HL-60 (cell line): ENCODE measurements around the gene ROS1.

Source experiments
- DNase-seq, 2 experiments: peaks; one replicate each; pipeline ENCODE4 v3.0.0-alpha.2; 2010 to 2020; ENCODE audit warnings: low read depth in 1 of 2, low spot score in 1 of 2
- H3K27ac ChIP-seq: fragments of 250-450 bp; sonication (Bioruptor Pico); replicated peaks from 2 replicates; pipeline ENCODE4 v1.5.1; 2020; ENCODE audit warnings: mild to moderate bottlenecking, moderate library complexity
- H3K27me3 ChIP-seq: fragments of 250-450 bp; sonication (Bioruptor Pico); 2 replicates; pipeline ENCODE4 v1.5.1; 2021; ENCODE audit warnings: mild to moderate bottlenecking, moderate library complexity; ENCODE audit not compliant: insufficient read depth, poor library complexity, severe bottlenecking
- H3K4me3 ChIP-seq: replicated peaks from 2 replicates; pipeline ENCODE4 v1.5.1; 2011; ENCODE audit warnings: mild to moderate bottlenecking, control low read depth, low read length; ENCODE audit not compliant: insufficient read depth
- GABPA ChIP-seq: IDR thresholded peaks from 2 replicates; pipeline ENCODE4 v1.6.1; 2012; ENCODE audit warnings: low read depth
- POLR2AphosphoS5 ChIP-seq: IDR thresholded peaks from 2 replicates; pipeline ENCODE4 v1.6.1; 2012; ENCODE audit warnings: low read depth
- SPI1 ChIP-seq: IDR thresholded peaks from 2 replicates; pipeline ENCODE4 v1.6.1; 2012; ENCODE audit warnings: low read depth, mild to moderate bottlenecking, borderline replicate concordance
- TF ChIP-seq, protein P1 (sequence below): IDR thresholded peaks from one replicate; pipeline ENCODE4 v1.5.1; 2011; ENCODE audit warnings: low read length, control low read depth, inconsistent platforms; ENCODE audit not compliant: insufficient read depth
- TF ChIP-seq, protein P2 (sequence below): IDR thresholded peaks from 2 replicates; pipeline ENCODE4 v1.6.1; 2012; ENCODE audit warnings: low read depth; ENCODE audit not compliant: insufficient replicate concordance

ROS1 gene

GRCh38 chr6:117326396-117326795 is 99.3 kb downstream of the ROS1 start:
- TF ChIP-seq, protein P1, sequence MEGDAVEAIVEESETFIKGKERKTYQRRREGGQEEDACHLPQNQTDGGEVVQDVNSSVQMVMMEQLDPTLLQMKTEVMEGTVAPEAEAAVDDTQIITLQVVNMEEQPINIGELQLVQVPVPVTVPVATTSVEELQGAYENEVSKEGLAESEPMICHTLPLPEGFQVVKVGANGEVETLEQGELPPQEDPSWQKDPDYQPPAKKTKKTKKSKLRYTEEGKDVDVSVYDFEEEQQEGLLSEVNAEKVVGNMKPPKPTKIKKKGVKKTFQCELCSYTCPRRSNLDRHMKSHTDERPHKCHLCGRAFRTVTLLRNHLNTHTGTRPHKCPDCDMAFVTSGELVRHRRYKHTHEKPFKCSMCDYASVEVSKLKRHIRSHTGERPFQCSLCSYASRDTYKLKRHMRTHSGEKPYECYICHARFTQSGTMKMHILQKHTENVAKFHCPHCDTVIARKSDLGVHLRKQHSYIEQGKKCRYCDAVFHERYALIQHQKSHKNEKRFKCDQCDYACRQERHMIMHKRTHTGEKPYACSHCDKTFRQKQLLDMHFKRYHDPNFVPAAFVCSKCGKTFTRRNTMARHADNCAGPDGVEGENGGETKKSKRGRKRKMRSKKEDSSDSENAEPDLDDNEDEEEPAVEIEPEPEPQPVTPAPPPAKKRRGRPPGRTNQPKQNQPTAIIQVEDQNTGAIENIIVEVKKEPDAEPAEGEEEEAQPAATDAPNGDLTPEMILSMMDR: no peak
- TF ChIP-seq POLR2AphosphoS5: no peak
- TF ChIP-seq, protein P2, sequence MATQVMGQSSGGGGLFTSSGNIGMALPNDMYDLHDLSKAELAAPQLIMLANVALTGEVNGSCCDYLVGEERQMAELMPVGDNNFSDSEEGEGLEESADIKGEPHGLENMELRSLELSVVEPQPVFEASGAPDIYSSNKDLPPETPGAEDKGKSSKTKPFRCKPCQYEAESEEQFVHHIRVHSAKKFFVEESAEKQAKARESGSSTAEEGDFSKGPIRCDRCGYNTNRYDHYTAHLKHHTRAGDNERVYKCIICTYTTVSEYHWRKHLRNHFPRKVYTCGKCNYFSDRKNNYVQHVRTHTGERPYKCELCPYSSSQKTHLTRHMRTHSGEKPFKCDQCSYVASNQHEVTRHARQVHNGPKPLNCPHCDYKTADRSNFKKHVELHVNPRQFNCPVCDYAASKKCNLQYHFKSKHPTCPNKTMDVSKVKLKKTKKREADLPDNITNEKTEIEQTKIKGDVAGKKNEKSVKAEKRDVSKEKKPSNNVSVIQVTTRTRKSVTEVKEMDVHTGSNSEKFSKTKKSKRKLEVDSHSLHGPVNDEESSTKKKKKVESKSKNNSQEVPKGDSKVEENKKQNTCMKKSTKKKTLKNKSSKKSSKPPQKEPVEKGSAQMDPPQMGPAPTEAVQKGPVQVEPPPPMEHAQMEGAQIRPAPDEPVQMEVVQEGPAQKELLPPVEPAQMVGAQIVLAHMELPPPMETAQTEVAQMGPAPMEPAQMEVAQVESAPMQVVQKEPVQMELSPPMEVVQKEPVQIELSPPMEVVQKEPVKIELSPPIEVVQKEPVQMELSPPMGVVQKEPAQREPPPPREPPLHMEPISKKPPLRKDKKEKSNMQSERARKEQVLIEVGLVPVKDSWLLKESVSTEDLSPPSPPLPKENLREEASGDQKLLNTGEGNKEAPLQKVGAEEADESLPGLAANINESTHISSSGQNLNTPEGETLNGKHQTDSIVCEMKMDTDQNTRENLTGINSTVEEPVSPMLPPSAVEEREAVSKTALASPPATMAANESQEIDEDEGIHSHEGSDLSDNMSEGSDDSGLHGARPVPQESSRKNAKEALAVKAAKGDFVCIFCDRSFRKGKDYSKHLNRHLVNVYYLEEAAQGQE: no peak
- TF ChIP-seq GABPA: no peak
- TF ChIP-seq SPI1: no peak
- Histone ChIP-seq H3K4me3 (no peak overlapping the region), H3K27me3 (peaks cover 5% of the 10 kb centered on the region), H3K27ac (no peak overlapping the region)
- DNase-seq: no peak

DNA sequence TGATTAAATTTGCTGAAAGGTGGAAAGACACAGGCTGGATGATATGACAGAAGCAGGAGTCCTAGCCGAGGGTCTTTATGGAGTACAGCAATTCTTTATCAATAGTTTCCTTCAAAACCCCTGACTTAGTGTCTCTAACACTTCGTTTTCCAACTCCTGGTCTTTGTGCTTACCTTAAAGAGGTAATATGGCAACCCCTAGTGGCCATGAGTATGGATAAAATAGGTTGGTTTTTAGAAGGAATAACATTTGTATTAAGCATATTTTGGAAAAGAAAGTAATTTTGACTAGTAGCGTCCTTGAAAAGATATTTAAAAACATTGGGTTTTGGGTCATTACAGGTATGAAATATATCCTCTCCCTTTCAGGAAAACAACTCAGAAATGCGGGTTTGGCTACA is 108.5 kb downstream of the ROS1 start:
- TF ChIP-seq POLR2AphosphoS5 (no peak), SPI1 (no peak), GABPA (no peak)
- TF ChIP-seq, protein P2: no peak
- TF ChIP-seq, protein P1: peak; percentile 10
- H3K27me3 ChIP-seq: peaks cover 2% of the 10 kb centered on the region
- DNase-seq: no peak
- H3K27ac ChIP-seq: no peak overlapping the region
- no peak overlapping the region for H3K4me3 ChIP-seq

- Histone ChIP-seq H3K4me3 (no peak overlapping the region), H3K27me3 (peaks cover 5% of the 10 kb centered on the region), H3K27ac (no peak overlapping the region)
- no peak for DNase-seq
- TF ChIP-seq POLR2AphosphoS5 (no peak), GABPA (no peak), SPI1 (no peak)
- TF ChIP-seq, protein P2: no peak
- TF ChIP-seq, protein P1: no peak
These were observed 114.0 kb downstream of the ROS1 start for GRCh38 chr6:117311726-117312125.
